HepG2 (cell line): ENCODE data around the gene CEACAM18. TPM values are rescaled to one million over a fixed set of nuclear protein-coding genes. Genes with fewer than 3 reads are reported as not detected.

Experiments used
- ATAC-seq: fragments of 200-7000 bp; cut with Tn5 transposase; 3 replicates; pipeline ENCODE4 v1.9.1; 2020; ENCODE audit warnings: mild to moderate bottlenecking, moderate library complexity
- BruUV-seq: library from RNA; stranded (reverse); fragments of 400-500 nt; replicated peaks from 2 replicates; lab custom pipeline; 2021; lab: Mats Ljungman, UMichigan
- CTCF ChIA-PET: fragments of 300-600 bp; formaldehyde crosslinking; extraction: SDS; loops from one replicate; lab custom pipeline; 2021; ENCODE audit warnings: low total read pairs, inconsistent platforms, low intra/inter-chr PET ratio; lab: Yijun Ruan, JAX
- POLR2A ChIA-PET: fragments of 350-600 bp; sonication (Branson Sonifier 250); formaldehyde crosslinking; loops from one replicate; lab custom pipeline; 2020; ENCODE audit warnings: antibody characterized with exemption, inconsistent platforms; lab: Yijun Ruan, JAX
- DNase-seq: peaks from one replicate; pipeline ENCODE4 v3.0.0-alpha.2; 2015; ENCODE audit warnings: low spot score
- FAIRE-seq: peaks from 3 replicates; lab custom pipeline; 2011; peaks lifted over from hg19 to GRCh38; lab: Jason Lieb, UNC
- H2AFZ ChIP-seq: one replicate; pipeline ENCODE4 v1.6.1; 2011; ENCODE audit warnings: low read length, inconsistent platforms
- H3K27ac ChIP-seq: fragments of 300-600 bp; 3 replicates; pipeline ENCODE4 v1.8.0; 2011; ENCODE audit warnings: mixed run types, mild to moderate bottlenecking, mixed read lengths, low read length, inconsistent platforms; ENCODE audit not compliant: insufficient read depth; ENCODE audit errors: extremely low read length
- H3K27me3 ChIP-seq, 2 experiments: fragments of 200-600 bp in 1 of 2; 2 replicates in 1 of 2; 3 replicates in 1 of 2; pipeline versions ENCODE4 v1.6.0 to v1.8.0; 2011; ENCODE audit warnings: low read length in 2 of 2, mild to moderate bottlenecking in 2 of 2, moderate library complexity in 2 of 2, inconsistent platforms in 1 of 2; ENCODE audit not compliant: insufficient read depth in 2 of 2, control insufficient read depth in 1 of 2
- H3K36me3 ChIP-seq, 2 experiments: fragments of 200-600 bp in 1 of 2; replicated peaks in 1 of 2; 2 replicates in 1 of 2; 3 replicates in 1 of 2; pipeline versions ENCODE4 v1.5.1 to v1.8.0; 2011; ENCODE audit warnings: low read length in 2 of 2, inconsistent platforms in 1 of 2; ENCODE audit not compliant: insufficient read depth in 2 of 2, control insufficient read depth in 1 of 2
- H3K4me1 ChIP-seq: 2 replicates; pipeline ENCODE4 v1.5.1; 2012; ENCODE audit warnings: low read length, inconsistent platforms; ENCODE audit not compliant: insufficient read depth
- H3K4me2 ChIP-seq: 2 replicates; pipeline ENCODE4 v1.6.0; 2011; ENCODE audit warnings: low read depth, low read length, inconsistent platforms
- H3K4me3 ChIP-seq, 3 experiments: fragments of 200-600 bp in 1 of 3; sonication (generic), shearing (Covaris generic) in 1 of 3; replicated peaks in 1 of 3; 2 replicates each; pipeline ENCODE4 v1.5.1; 2011 to 2016; ENCODE audit warnings: low read length in 3 of 3, inconsistent platforms in 2 of 3, low read depth in 2 of 3, mild to moderate bottlenecking in 2 of 3, control low read depth in 1 of 3, mixed read lengths in 1 of 3; ENCODE audit not compliant: insufficient read depth in 1 of 3
- H3K79me2 ChIP-seq: one replicate; pipeline ENCODE4 v1.6.1; 2011; ENCODE audit warnings: low read length, inconsistent platforms; ENCODE audit not compliant: insufficient read depth
- H3K9ac ChIP-seq: 2 replicates; pipeline ENCODE4 v1.6.0; 2011; ENCODE audit warnings: mild to moderate bottlenecking, low read depth, low read length, inconsistent platforms; ENCODE audit not compliant: insufficient read depth
- H3K9me3 ChIP-seq: 2 replicates; pipeline ENCODE4 v1.5.1; 2012; ENCODE audit warnings: mild to moderate bottlenecking, low read length
- H4K20me1 ChIP-seq: 2 replicates; pipeline ENCODE4 v1.6.0; 2011; ENCODE audit warnings: inconsistent platforms, mild to moderate bottlenecking, low read length, moderate library complexity; ENCODE audit not compliant: insufficient read depth
- IRF1 ChIP-seq: sonication (generic); formaldehyde crosslinking; IDR thresholded peaks from 2 replicates; pipeline ENCODE4 v1.4.0; 2020; ENCODE audit warnings: low read depth, mild to moderate bottlenecking, missing genetic modification reagents
- JUNB ChIP-seq: sonication (generic); formaldehyde crosslinking; IDR thresholded peaks from 2 replicates; pipeline ENCODE4 v1.8.0; 2022; ENCODE audit warnings: missing genetic modification reagents, mild to moderate bottlenecking, borderline replicate concordance
- LRRFIP1 ChIP-seq: sonication (generic); formaldehyde crosslinking; conservative IDR thresholded peaks from 2 replicates; pipeline ENCODE4 v1.4.0; 2020; ENCODE audit warnings: missing genetic modification reagents
- MYC ChIP-seq: sonication (generic); formaldehyde crosslinking; IDR thresholded peaks from 2 replicates; pipeline ENCODE4 v1.9.0; 2021; ENCODE audit warnings: missing genetic modification reagents, borderline replicate concordance
- NKX3-1 ChIP-seq: sonication (generic); formaldehyde crosslinking; IDR thresholded peaks from 2 replicates; pipeline ENCODE4 v1.5.0; 2020; ENCODE audit warnings: missing genetic modification reagents
- PRDM15 ChIP-seq: sonication (generic); formaldehyde crosslinking; IDR thresholded peaks from 2 replicates; pipeline ENCODE4 v1.4.0; 2020; ENCODE audit warnings: missing genetic modification reagents
- RCOR2 ChIP-seq: IDR thresholded peaks from 2 replicates; pipeline ENCODE4 v1.6.1; 2016; ENCODE audit warnings: missing biosample characterization, missing genetic modification reagents
- REPIN1 ChIP-seq: sonication (generic); formaldehyde crosslinking; IDR thresholded peaks from 2 replicates; pipeline ENCODE4 v1.8.0; 2022; ENCODE audit warnings: missing genetic modification reagents, low read depth, mild to moderate bottlenecking, borderline replicate concordance
- RFXANK ChIP-seq: IDR thresholded peaks from 2 replicates; pipeline ENCODE4 v1.6.1; 2016
- SAP130 ChIP-seq: IDR thresholded peaks from 2 replicates; pipeline ENCODE4 v1.6.1; 2016; ENCODE audit warnings: low read depth
- TIGD3 ChIP-seq: sonication (generic); formaldehyde crosslinking; IDR thresholded peaks from 2 replicates; pipeline ENCODE4 v1.5.1; 2020; ENCODE audit warnings: mild to moderate bottlenecking, missing genetic modification reagents, borderline replicate concordance
- WGBS: methylation state at CpG from one replicate; pipeline ENCODE4 v1.1.6; 2017; ENCODE audit warnings: low lambda C conversion rate; 5-methylcytosine and 5-hydroxymethylcytosine counted together
- in situ Hi-C: cut with HindIII; loops from 2 replicates; pipeline ENCODE4 v1.10.0; 2017; ENCODE audit warnings: low pct_unique_long_range_greater_than_20kb; ENCODE audit not compliant: extremely low pct_ligation_motif_present
- intact Hi-C: fragments of 100-400 bp; cut with micrococcal nuclease; formaldehyde crosslinking; loops from one replicate; pipeline ENCODE4 v1.10.0; 2022; ENCODE audit not compliant: unreplicated experiment
- polyA plus RNA-seq, 8 experiments: library from polyadenylated mRNA; depleted of rRNA in 3 of 8; stranded (reverse) in 7 of 8; unstranded in 1 of 8; fragments of >200 nt; fragmentation: Illumina TruSeq in 4 of 8; extraction: Trizol in 4 of 8; gene quantifications; 2 replicates each; pipeline versions ENCODE4 v1.2.1 to v1.2.3, GENCODE V29; 2011 to 2016; ENCODE audit warnings: low read depth in 4 of 8, missing spikeins in 1 of 8, mixed read lengths in 1 of 8; ENCODE audit not compliant: insufficient read depth in 1 of 8
- total RNA-seq, 5 experiments: library from RNA; depleted of rRNA; stranded (reverse); fragments of >200 nt; fragmentation: Illumina TruSeq; extraction: Trizol; gene quantifications; 2 replicates each; pipeline ENCODE4 v1.2.3, GENCODE V29; 2016; ENCODE audit warnings: low read depth in 1 of 5

Gene CEACAM18
- total and polyA plus RNA-seq, 2 of the 13 experiments (the other 11 are each of a cell fraction or from before 2014, with no cell fraction given), result not detected

DNA sequence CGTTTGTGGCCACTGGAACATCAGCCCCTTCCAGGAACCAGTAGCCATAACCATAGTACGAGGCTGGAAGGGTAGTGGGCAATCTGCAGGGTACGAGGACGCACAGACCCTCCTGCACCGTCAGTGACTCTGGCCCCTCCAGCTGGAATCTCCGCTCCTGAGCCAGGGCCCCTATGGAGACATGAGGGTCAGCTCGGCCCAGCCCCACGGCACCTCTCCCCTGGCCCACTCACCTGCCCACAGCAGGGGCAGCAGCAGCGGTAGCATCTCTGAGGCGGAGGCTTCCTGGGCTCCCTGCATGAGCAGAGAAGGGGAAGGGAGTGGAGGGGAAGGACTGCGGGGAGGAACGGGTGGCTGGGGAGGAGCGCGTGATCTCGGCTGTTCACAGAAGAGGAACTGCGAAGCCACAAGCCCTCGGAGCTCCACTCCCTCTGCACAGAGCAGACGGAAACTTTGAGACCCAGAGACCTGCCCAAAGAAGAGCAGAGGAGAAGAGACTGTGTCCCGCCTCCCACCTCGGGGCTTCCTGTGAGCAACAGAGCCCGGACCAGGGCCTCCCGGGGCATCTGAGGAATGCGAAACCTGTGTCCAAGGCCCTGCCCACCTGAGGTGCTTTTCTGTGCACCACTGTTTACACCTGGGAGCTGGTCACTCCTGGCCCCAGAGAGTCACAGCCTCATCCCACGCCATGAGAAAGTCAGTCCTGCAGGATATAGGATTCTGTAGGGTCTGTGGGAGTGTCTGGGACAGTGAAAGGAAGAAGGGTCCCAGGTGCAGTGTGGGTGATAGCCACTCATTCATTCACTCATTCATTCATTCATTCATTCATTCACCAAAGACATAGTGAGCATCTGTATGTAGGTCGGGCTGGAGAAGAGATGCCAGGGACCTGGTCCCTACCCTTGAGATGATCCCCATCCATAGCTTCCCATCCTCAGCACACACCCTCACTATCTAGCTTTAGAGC, 53.3 kb downstream of the CEACAM18 start, which contains the start of gene SIGLEC6:
Gene SIGLEC6, minus strand, starts transcription at position 322 of the 967 bp plus-strand sequence. Its CDS starts 22 bp downstream, at position 300.
- no peak for FAIRE-seq
- CTCF ChIA-PET, result no interaction called here
- BruUV-seq, result no TSS peak

More for the DNA sequence above, 53.3 kb downstream of the CEACAM18 start, which contains the start of gene SIGLEC6:
- Histone ChIP-seq H4K20me1 (no peaks in the 10 kb centered on the region), H2AFZ (no peak within 1 kb of the TSS), H3K9ac (no peak within 1 kb of the TSS), H3K79me2 (no peaks in the 10 kb centered on the region), H3K9me3 (no peaks in the 10 kb centered on the region), H3K36me3 (no peaks in the 10 kb centered on the region), H3K27ac (no peak within 1 kb of the TSS), H3K27me3 (peaks cover 1 to 5% of the 10 kb centered on the region in 2 experiments; a peak in 2 of 5 replicates), H3K4me2 (no peak within 1 kb of the TSS), H3K4me1 (no peaks in the 10 kb centered on the region), H3K4me3 (no peak within 1 kb of the TSS)
- no peak for ATAC-seq
- POLR2A ChIA-PET, result no interaction called here
- no peak for TF ChIP-seq TIGD3 (CRISPR knock-in tag)
- TF ChIP-seq RCOR2 (CRISPR knock-in tag), result no peak
- no peak for TF ChIP-seq RFXANK (CRISPR knock-in tag)
- TF ChIP-seq LRRFIP1 (CRISPR knock-in tag), result no peak
- TF ChIP-seq IRF1 (CRISPR knock-in tag), result no peak
- no peak for TF ChIP-seq JUNB (CRISPR knock-in tag)
- TF ChIP-seq MYC (CRISPR knock-in tag), result no peak
- no peak for TF ChIP-seq NKX3-1 (CRISPR knock-in tag)
- no peak for TF ChIP-seq SAP130 (CRISPR knock-in tag)
- TF ChIP-seq PRDM15 (CRISPR knock-in tag), result no peak
- no peak for TF ChIP-seq REPIN1 (CRISPR knock-in tag)
- in situ Hi-C loops, result no loop called here
- WGBS, result 3% methylated on average over 11 of the region's 25 CpGs
- intact Hi-C loops, result no loop called here
- no peak for DNase-seq
